Thyroid gland (tissue), 4 donors: ENCODE results near the gene PLBD1. TPM values are rescaled to one million over a fixed set of nuclear protein-coding genes. Genes with fewer than 3 reads are reported as not detected.

Experiments
- DNase-seq, 2 donors: peaks; one replicate each; pipeline ENCODE4 v3.0.0-alpha.2; 2019
- H3K27ac ChIP-seq, 3 donors: fragments of 200-600 bp; sonication (generic); 1 replicate in 2 of 3; 2 replicates in 1 of 3; pipeline ENCODE4 v1.5.1; 2016 to 2019; ENCODE audit warnings: mild to moderate bottlenecking in 1 of 3, moderate library complexity in 1 of 3
- H3K27me3 ChIP-seq: fragments of 200-600 bp; sonication (generic); one replicate; pipeline ENCODE4 v1.5.1; 2019
- H3K36me3 ChIP-seq, 2 donors: fragments of 200-600 bp; sonication (generic); one replicate each; pipeline ENCODE4 v1.5.1; 2016 to 2019
- H3K4me1 ChIP-seq, 2 donors: fragments of 200-600 bp; sonication (generic); one replicate each; pipeline ENCODE4 v1.5.1; 2017 to 2019
- H3K4me3 ChIP-seq, 3 donors: fragments of 200-600 bp; sonication (generic); replicated peaks in 1 of 3; 1 replicate in 2 of 3; 2 replicates in 1 of 3; pipeline ENCODE4 v1.5.1; 2016; ENCODE audit warnings: mild to moderate bottlenecking in 1 of 3
- H3K9me3 ChIP-seq: fragments of 200-600 bp; sonication (generic); one replicate; pipeline ENCODE4 v1.5.1; 2017
- CTCF ChIP-seq, 6 experiments: fragments of 200-600 bp in 3 of 6; fragments of 450-650 bp in 3 of 6; sonication (generic) in 3 of 6; IDR thresholded peaks; one replicate each; pipeline ENCODE4 v1.5.1; 2016 to 2019; ENCODE audit warnings: antibody characterized with exemption in 6 of 6, mild to moderate bottlenecking in 2 of 6, inconsistent platforms in 1 of 6, moderate library complexity in 1 of 6
- POLR2A ChIP-seq, 2 donors: fragments of 450-650 bp; IDR thresholded peaks; one replicate each; pipeline ENCODE4 v1.6.1; 2017; ENCODE audit warnings: antibody characterized with exemption in 2 of 2, mild to moderate bottlenecking in 2 of 2, moderate library complexity in 1 of 2
- WGBS, 2 donors: methylation state at CpG; one replicate each; pipeline ENCODE4 v1.1.5; 2017; 5-methylcytosine and 5-hydroxymethylcytosine counted together
- intact Hi-C: fragments of 100-400 bp; cut with DNase I; formaldehyde crosslinking; loops from one replicate; pipeline ENCODE4 v1.15.1; 2023
- total RNA-seq, 4 donors: library from RNA; depleted of rRNA; stranded (reverse); fragments of >200 nt; gene quantifications; one replicate each; pipeline ENCODE4 v1.2.3, GENCODE V29; 2016

PLBD1 gene
- total RNA-seq, 4 donors from 2014 or later, result 5.1 to 14.5 (median 10.6) TPM

GRCh38 chr12:14612250-14612649 lies 44.6 kb upstream of the PLBD1 start:
- intact Hi-C loops, result no loop called here
- Histone ChIP-seq H3K36me3 (no peaks in the 10 kb centered on the region), H3K27ac (no peak overlapping the region), H3K4me1 (no peaks in the 10 kb centered on the region), H3K27me3 (no peaks in the 10 kb centered on the region), H3K9me3 (no peaks in the 10 kb centered on the region), H3K4me3 (no peak overlapping the region)
- no peak for DNase-seq
- TF ChIP-seq CTCF (IDR thresholded peaks at IDR 0.05), result no peak
- no peak for TF ChIP-seq POLR2A (IDR thresholded peaks at IDR 0.05)
- WGBS, 2 donors, result 94 to 96% methylated on average over 3 of the region's 3 CpGs

- no peak overlapping the region for H3K27ac ChIP-seq
- intact Hi-C loops, result no loop called here
- no peaks in the 10 kb centered on the region for H3K4me1 ChIP-seq
- H3K36me3 ChIP-seq, result no peaks in the 10 kb centered on the region
- no peaks in the 10 kb centered on the region for H3K27me3 ChIP-seq
- no peak overlapping the region for H3K4me3 ChIP-seq
- DNase-seq, result no peak
- WGBS, 2 donors, result 81 to 98% methylated on average over 3 of the region's 3 CpGs
- H3K9me3 ChIP-seq, result no peaks in the 10 kb centered on the region
- TF ChIP-seq POLR2A (IDR thresholded peaks at IDR 0.05), result no peak
- no peak for TF ChIP-seq CTCF (IDR thresholded peaks at IDR 0.05)
Observed at GRCh38 chr12:14611640-14612203, 44.0 kb upstream of the PLBD1 start.

GRCh38 chr12:14607568-14607967 lies 39.9 kb upstream of the PLBD1 start:
- Histone ChIP-seq H3K27ac (no peak overlapping the region), H3K36me3 (no peaks in the 10 kb centered on the region), H3K4me3 (no peak overlapping the region), H3K4me1 (no peaks in the 10 kb centered on the region), H3K9me3 (no peaks in the 10 kb centered on the region), H3K27me3 (no peaks in the 10 kb centered on the region)
- DNase-seq, result no peak
- TF ChIP-seq POLR2A (IDR thresholded peaks at IDR 0.05), result no peak
- TF ChIP-seq CTCF (IDR thresholded peaks at IDR 0.05), result no peak
- intact Hi-C loops, result no loop called here

- DNase-seq, result no peak
- H3K27ac ChIP-seq, result no peak overlapping the region
- H3K27me3 ChIP-seq, result no peaks in the 10 kb centered on the region
- WGBS, 2 donors, result 82 to 87% methylated on average over 3 of the region's 3 CpGs
- no peak for TF ChIP-seq CTCF (IDR thresholded peaks at IDR 0.05)
- no peak for TF ChIP-seq POLR2A (IDR thresholded peaks at IDR 0.05)
- no peak overlapping the region for H3K4me3 ChIP-seq
- H3K4me1 ChIP-seq, result no peaks in the 10 kb centered on the region
- no peaks in the 10 kb centered on the region for H3K9me3 ChIP-seq
- no peaks in the 10 kb centered on the region for H3K36me3 ChIP-seq
- intact Hi-C loops, result no loop called here
Observed at GRCh38 chr12:14605401-14605989, 37.8 kb upstream of the PLBD1 start.

- Histone ChIP-seq H3K4me3 (no peak overlapping the region), H3K27me3 (no peaks in the 10 kb centered on the region), H3K4me1 (no peaks in the 10 kb centered on the region), H3K9me3 (no peaks in the 10 kb centered on the region), H3K27ac (no peak overlapping the region), H3K36me3 (no peaks in the 10 kb centered on the region)
- no peak for DNase-seq
- 76 to 85% methylated on average over 4 of the region's 4 CpGs for WGBS, 2 donors
- intact Hi-C loops, result no loop called here
- TF ChIP-seq POLR2A (IDR thresholded peaks at IDR 0.05) (no peak), CTCF (IDR thresholded peaks at IDR 0.05) (no peak)
Observed at GRCh38 chr12:14601692-14602478, 34.2 kb upstream of the PLBD1 start.
